Astrocyte of the cerebellum (primary cell): ENCODE results near the gene DNAJC22.

ENCODE experiments used
- DNase-seq: peaks from one replicate; pipeline ENCODE4 v3.0.0-alpha.2; 2011; ENCODE audit warnings: low read depth
- H3K4me3 ChIP-seq: 2 replicates; pipeline ENCODE4 v1.5.1; 2011; ENCODE audit warnings: mild to moderate bottlenecking, low read depth, low read length, moderate library complexity
- in situ Hi-C: cut with HindIII; loops from 2 replicates; pipeline ENCODE4 v1.10.0; 2017; ENCODE audit warnings: low sequenced_read_pairs
- TF ChIP-seq, protein P1 (sequence below): IDR thresholded peaks from 2 replicates; pipeline ENCODE4 v1.5.1; 2012; ENCODE audit warnings: low read length, low read depth, moderate library complexity, mild to moderate bottlenecking; ENCODE audit errors: missing control alignments

The DNAJC22 gene

DNA sequence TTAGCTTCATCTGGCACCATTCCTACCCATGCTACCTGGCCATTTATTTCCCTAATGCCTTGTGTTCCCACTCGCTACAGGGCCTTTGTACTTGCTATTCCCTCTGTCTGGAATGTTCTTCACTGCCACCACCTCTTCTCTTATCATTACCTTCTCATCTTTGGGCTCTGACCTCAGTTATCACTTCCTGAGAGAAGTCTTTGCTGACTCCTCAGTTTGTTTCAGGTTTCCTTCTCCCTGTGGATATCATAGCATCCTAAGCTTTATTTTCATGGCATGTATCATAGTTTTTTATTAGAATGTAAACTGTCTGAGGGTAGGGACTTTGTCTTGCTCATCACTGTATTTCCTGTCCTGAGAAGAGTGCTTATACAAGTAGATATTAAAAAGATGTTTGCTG, 50.3 kb downstream of the DNAJC22 start:
- TF ChIP-seq, protein P1, sequence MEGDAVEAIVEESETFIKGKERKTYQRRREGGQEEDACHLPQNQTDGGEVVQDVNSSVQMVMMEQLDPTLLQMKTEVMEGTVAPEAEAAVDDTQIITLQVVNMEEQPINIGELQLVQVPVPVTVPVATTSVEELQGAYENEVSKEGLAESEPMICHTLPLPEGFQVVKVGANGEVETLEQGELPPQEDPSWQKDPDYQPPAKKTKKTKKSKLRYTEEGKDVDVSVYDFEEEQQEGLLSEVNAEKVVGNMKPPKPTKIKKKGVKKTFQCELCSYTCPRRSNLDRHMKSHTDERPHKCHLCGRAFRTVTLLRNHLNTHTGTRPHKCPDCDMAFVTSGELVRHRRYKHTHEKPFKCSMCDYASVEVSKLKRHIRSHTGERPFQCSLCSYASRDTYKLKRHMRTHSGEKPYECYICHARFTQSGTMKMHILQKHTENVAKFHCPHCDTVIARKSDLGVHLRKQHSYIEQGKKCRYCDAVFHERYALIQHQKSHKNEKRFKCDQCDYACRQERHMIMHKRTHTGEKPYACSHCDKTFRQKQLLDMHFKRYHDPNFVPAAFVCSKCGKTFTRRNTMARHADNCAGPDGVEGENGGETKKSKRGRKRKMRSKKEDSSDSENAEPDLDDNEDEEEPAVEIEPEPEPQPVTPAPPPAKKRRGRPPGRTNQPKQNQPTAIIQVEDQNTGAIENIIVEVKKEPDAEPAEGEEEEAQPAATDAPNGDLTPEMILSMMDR = no peak
- in situ Hi-C loops = no loop called here
- no peak for DNase-seq
- no peak overlapping the region for H3K4me3 ChIP-seq

DNA sequence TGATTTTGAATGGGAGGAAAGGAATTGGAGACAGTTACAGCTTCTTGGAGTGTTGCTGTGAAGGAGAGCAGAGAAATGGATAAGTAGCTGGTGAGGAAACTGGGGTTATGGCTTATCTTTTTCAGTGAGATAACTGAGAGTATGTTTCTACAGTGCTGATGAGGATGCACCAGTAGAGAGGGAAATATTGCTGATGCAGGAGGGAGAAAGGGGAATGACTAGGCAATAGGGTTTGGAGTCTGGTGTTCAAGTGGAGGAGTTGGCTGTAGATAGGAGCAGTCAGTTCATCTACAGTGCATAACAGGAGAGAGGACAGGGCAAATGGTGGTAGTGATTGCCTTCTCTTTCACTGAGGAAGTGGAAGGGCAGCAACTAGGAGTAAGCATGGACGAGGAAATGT, 53.6 kb downstream of the DNAJC22 start:
- TF ChIP-seq, protein P1 = no peak
- H3K4me3 ChIP-seq = no peak overlapping the region
- no peak for DNase-seq
- in situ Hi-C loops = no loop called here
